Adrenal gland (tissue), 5 donors: ENCODE data around the gene FNBP1.

ENCODE experiments used
- POLR2A ChIP-seq, 2 donors: fragments of 450-650 bp; IDR thresholded peaks; one replicate each; pipeline ENCODE4 v1.6.1; 2017; ENCODE audit warnings: antibody characterized with exemption in 2 of 2, mild to moderate bottlenecking in 2 of 2, moderate library complexity in 1 of 2
- TF ChIP-seq, protein P1 (sequence below), 6 experiments: fragments of 450-650 bp in 4 of 6; fragments of 200-600 bp in 2 of 6; sonication (generic) in 1 of 6; IDR thresholded peaks; 1 replicate in 5 of 6; 2 replicates in 1 of 6; pipeline versions ENCODE4 v1.5.1 to v1.8.0; 2016 to 2021; ENCODE audit warnings: antibody characterized with exemption in 6 of 6, mild to moderate bottlenecking in 2 of 6, moderate library complexity in 1 of 6
- donor health status: DM: no; HTN: no; CAD: no.

DNA sequence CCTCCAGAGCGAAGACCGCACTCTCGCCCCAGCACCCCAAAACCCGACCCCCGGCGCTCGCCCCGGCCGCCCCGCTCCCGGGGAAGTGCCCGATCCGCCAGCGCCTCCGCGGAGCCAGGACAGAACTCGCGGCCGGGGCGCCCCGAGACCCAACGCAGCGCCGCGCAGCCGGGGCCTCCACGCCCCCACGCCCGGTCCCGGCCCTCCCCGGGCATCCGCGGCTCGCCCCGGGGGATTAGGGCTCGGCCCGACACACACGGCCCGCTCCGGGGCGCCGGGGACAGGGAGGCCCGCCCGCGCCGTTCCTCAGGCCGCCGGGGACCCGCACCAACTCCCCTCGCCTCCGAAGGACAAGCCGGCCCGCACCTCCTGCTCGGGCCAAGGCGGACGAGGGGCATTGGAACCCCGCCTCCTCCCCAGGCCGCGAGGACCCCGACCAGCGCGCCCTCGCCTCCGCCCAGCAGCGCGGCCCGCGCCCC is 544 bp downstream of the FNBP1 start:
- no peak for TF ChIP-seq POLR2A (IDR thresholded peaks at IDR 0.05)
- TF ChIP-seq, protein P1, sequence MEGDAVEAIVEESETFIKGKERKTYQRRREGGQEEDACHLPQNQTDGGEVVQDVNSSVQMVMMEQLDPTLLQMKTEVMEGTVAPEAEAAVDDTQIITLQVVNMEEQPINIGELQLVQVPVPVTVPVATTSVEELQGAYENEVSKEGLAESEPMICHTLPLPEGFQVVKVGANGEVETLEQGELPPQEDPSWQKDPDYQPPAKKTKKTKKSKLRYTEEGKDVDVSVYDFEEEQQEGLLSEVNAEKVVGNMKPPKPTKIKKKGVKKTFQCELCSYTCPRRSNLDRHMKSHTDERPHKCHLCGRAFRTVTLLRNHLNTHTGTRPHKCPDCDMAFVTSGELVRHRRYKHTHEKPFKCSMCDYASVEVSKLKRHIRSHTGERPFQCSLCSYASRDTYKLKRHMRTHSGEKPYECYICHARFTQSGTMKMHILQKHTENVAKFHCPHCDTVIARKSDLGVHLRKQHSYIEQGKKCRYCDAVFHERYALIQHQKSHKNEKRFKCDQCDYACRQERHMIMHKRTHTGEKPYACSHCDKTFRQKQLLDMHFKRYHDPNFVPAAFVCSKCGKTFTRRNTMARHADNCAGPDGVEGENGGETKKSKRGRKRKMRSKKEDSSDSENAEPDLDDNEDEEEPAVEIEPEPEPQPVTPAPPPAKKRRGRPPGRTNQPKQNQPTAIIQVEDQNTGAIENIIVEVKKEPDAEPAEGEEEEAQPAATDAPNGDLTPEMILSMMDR (IDR thresholded peaks at IDR 0.05) = no peak
